GM12874 (cell line): ENCODE data around the gene RNF220.

Experiments
- CTCF ChIP-seq: IDR thresholded peaks from 2 replicates; pipeline ENCODE4 v1.5.1; 2011; ENCODE audit warnings: low read depth, mild to moderate bottlenecking, control low read depth, low read length, moderate library complexity; ENCODE audit not compliant: insufficient read depth

The RNF220 gene

GRCh38 chr1:44694863-44695478 lies 289.9 kb downstream of the RNF220 start:
- TF ChIP-seq CTCF: no peak

- TF ChIP-seq CTCF: no peak
These were observed 290.6 kb downstream of the RNF220 start for GRCh38 chr1:44695671-44696070.

GRCh38 chr1:44696101-44696500 lies 291.0 kb downstream of the RNF220 start:
- no peak for TF ChIP-seq CTCF

- no peak for TF ChIP-seq CTCF
These were observed 291.8 kb downstream of the RNF220 start for GRCh38 chr1:44696789-44697345.

- no peak for TF ChIP-seq CTCF
These were observed 293.1 kb downstream of the RNF220 start for GRCh38 chr1:44698138-44698537.

- no peak for TF ChIP-seq CTCF
These were observed 295.5 kb downstream of the RNF220 start for GRCh38 chr1:44700573-44700972.

- no peak for TF ChIP-seq CTCF
These were observed 296.1 kb downstream of the RNF220 start for GRCh38 chr1:44701141-44701573.
